Esophagus squamous epithelium (tissue), 4 donors: ENCODE data around the gene TMEM256.

Experiments used
- POLR2A ChIP-seq, 4 donors: fragments of 450-650 bp; IDR thresholded peaks; one replicate each; pipeline ENCODE4 v1.6.1; 2017; ENCODE audit warnings: antibody characterized with exemption in 4 of 4, mild to moderate bottlenecking in 4 of 4, moderate library complexity in 3 of 4
- TF ChIP-seq, protein P1 (sequence below), 6 experiments: fragments of 450-650 bp in 4 of 6; fragments of 200-600 bp in 2 of 6; sonication (generic) in 2 of 6; IDR thresholded peaks; one replicate each; pipeline ENCODE4 v1.5.1; 2016 to 2019; ENCODE audit warnings: antibody characterized with exemption in 6 of 6, mild to moderate bottlenecking in 4 of 6, moderate library complexity in 4 of 6

DNA sequence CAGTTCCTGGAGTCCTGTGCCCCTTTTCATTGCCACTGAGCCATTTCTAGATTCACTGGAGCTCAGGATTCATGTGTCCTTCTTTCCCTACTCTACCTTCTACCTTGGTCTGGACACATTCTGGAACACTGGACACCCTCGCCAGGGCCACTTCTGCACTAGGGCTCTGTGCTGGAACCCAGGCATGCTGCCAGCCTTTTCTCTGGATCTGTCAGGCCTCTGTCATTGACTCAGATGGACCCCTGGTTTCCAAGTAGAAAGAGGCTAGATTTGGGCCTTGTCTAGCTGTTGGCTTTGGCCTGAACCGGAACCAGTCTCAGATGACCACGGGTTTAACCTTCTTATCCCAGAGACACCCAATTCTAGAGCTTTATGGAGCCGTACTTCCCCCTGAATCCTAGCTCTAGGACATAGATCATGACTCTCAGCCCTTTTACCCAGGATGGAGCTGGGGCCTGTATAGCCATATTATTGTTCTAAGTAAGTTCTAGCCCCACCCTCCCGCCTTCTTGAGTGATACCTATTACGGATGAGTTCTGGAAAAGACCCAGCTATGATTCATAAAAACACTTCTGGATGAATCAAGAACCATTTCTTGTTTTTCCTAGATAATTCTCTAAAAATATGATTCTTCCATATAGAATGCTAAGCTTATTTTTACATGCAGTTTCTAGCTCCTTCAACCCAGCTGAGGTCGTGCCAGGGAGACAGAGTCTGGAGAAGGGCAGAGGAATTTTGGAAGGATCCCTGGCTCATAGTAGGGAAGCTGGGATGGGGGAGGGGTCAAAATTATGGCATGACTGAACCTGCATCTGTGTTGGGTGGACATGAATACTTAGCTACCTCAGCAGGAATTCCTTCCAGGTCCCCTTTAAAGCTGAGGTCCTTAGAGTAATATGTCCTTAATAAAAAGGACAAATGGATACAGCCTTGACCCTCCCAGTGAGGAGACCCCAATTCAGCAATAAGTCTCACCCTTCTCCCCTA is 39.9 kb upstream of the TMEM256 start:
- no peak for TF ChIP-seq POLR2A (IDR thresholded peaks at IDR 0.05)
- TF ChIP-seq, protein P1, sequence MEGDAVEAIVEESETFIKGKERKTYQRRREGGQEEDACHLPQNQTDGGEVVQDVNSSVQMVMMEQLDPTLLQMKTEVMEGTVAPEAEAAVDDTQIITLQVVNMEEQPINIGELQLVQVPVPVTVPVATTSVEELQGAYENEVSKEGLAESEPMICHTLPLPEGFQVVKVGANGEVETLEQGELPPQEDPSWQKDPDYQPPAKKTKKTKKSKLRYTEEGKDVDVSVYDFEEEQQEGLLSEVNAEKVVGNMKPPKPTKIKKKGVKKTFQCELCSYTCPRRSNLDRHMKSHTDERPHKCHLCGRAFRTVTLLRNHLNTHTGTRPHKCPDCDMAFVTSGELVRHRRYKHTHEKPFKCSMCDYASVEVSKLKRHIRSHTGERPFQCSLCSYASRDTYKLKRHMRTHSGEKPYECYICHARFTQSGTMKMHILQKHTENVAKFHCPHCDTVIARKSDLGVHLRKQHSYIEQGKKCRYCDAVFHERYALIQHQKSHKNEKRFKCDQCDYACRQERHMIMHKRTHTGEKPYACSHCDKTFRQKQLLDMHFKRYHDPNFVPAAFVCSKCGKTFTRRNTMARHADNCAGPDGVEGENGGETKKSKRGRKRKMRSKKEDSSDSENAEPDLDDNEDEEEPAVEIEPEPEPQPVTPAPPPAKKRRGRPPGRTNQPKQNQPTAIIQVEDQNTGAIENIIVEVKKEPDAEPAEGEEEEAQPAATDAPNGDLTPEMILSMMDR (IDR thresholded peaks at IDR 0.05): no peak
